SK-MEL-5 (cell line): Measurements from ENCODE around the gene CEP295NL. TPM values are rescaled to one million over a fixed set of nuclear protein-coding genes. Genes with fewer than 3 reads are reported as not detected.

Experiments
- DNase-seq: peaks from one replicate; pipeline ENCODE4 v3.0.0-alpha.2; 2016; ENCODE audit warnings: low read depth, low spot score
- in situ Hi-C: cut with HindIII; loops from 2 replicates; pipeline ENCODE4 v1.10.0; 2016; ENCODE audit warnings: low sequenced_read_pairs, high pct_unique_total_duplicates, low pct_unique_long_range_greater_than_20kb
- total RNA-seq: library from RNA; depleted of rRNA; stranded (reverse); fragments of >200 nt; shearing (Covaris generic); gene quantifications from 2 replicates; pipeline ENCODE4 v1.2.3, GENCODE V29; 2014

The CEP295NL gene
- total RNA-seq, 1 experiment from 2014 or later, result 0.74 TPM

DNA sequence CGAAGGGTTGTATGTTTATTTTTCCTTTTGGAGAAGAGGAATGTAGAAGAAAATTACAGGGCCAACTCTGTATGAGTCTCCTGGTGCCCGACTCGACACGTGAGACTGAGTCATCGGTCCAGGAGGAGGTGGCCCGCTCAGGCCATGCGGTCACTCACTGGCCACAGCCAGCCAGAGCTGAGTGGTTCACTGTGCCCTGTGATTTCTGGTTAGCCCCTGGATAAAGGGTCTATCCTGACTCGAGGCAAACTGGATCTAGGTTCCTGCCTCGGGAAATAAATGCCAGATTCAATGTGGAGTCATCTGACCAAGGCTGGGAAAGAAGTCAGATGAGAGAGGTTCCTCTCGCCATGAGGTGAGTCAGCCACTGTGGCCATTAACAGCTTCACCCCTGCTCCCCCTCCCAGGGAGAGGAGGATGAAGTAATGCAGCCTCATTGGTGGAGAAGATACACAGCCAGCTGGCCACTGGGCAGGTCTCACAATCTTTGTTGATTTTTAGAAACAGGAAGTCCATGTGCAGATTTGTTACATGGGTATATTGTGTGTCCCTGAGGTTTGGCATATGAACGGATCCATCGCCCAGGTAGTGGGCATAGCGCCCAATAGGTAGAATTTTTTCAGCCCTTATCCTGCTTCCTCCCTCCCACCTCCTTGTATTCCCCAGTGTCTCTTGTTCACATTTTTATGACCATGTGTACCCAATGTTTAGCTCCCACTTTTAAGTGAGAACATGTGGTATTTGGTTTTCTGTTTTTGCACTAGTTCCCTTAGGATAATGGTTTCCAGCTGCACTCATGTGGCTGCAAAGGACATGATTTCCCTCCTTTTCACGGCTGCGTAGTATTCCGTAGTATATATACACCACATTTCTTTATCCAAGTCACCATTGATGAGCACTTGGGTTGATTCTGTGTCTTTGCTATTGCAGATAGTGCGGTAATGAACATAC, 40.7 kb downstream of the CEP295NL start:
- in situ Hi-C loops, result no loop called here

GRCh38 chr17:78861229-78861628, 41.8 kb downstream of the CEP295NL start:
- in situ Hi-C loops, result no loop called here
- no peak for DNase-seq

More for the DNA sequence above, 40.7 kb downstream of the CEP295NL start:
- DNase-seq, result peak; percentile 98

DNA sequence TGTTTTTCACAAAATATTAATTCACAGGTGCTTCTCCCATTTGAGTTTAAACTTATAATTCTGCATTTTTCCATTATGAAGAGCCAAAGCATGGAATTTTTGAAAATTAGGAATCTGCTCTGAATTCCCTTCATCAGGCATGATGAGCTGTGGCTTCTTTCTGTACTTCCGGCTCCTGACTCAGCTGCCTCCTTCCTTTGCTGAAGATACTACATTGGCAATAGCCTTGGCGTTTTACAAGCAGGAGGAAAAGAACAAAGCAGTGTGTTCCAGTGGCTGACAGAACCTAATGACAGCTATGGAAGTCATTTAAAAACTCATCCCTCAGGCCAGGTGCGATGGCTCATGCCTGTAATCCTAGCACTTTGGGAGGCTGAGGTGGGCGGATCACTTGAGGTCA, 44.0 kb downstream of the CEP295NL start:
- no peak for DNase-seq
- in situ Hi-C loops, result no loop called here

DNA sequence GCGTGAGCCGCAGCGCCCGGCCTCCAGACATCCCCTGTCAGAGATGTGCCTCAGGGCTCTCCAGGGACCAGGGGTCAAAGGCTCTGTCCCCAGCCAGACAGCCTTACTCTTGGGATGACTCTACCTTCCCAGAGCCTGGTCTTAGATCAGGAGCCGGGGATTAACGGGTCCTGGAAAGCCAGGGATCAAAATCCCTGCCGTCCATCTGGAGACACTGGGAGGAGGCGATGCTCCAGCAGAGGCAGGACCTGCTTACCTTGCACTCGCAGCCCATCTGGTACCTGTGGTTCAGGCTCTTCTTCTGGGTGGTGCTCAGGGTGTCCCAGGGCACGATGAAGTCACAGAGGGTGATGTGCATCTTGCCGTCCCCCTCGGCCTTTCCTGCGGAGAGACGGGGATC, 45.7 kb downstream of the CEP295NL start:
- in situ Hi-C loops, result no loop called here
- no peak for DNase-seq

GRCh38 chr17:78855561-78856165, 47.3 kb downstream of the CEP295NL start:
- DNase-seq, result no peak
- in situ Hi-C loops, result no loop called here

DNA sequence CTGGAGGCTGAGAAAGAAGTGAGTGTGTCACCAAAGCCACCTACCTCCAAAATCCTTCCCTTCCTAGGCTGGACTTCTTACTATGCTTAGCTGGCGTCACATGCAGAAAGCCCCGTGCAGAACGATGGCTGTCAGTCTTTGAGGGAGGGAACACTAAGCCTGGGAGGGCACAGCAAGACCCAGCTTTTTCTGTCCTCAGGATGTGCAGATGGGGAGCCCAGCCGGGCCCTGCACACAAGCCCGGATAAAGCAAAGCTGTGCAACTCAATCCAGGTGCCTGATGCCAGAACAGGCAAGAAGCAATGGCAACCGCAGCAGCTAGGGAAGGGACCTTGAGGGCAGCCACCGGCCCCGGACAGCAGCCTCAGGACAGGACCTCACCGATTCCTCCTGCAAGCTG, 48.5 kb downstream of the CEP295NL start:
- in situ Hi-C loops, result no loop called here
- DNase-seq, result no peak

DNA sequence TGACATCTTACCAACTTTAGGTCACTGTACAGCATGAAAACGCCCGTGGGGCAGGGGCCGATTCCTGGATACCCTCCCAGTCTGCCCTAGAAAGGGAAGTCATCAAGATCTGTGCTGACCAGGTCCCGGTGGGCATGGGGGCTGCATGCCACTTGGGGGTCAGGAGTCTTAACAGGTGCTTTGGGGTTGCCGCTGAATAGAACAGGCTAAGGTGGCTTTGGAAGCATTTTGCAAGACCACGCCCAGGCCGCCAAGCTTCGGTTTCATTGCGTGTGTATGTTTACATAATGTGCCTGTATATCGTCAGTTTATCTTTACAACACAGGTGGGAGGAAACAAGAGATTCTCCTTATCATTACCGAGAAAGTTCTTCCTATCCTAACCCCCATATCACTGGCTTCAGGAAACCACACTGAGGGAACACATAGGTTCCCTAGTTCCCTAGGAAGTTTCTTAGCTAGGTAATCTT, 49.0 kb downstream of the CEP295NL start:
- DNase-seq, result no peak
- in situ Hi-C loops, result no loop called here

- in situ Hi-C loops, result no loop called here
- peak; percentile 100 for DNase-seq
Measured at GRCh38 chr17:78852709-78853121, 50.3 kb downstream of the CEP295NL start.

- in situ Hi-C loops, result loop anchor here (25.0 kb wide), 2 partner anchors 113 to 362 kb away; no protein-coding TSS in a partner anchor
Measured at GRCh38 chr17:78849026-78849425, 54.0 kb downstream of the CEP295NL start.

GRCh38 chr17:78847052-78847451, 55.9 kb downstream of the CEP295NL start:
- DNase-seq, result no peak
- in situ Hi-C loops, result loop anchor here (25.0 kb wide), 2 partner anchors 115 to 360 kb away; no protein-coding TSS in a partner anchor

More at GRCh38 chr17:78849026-78849425, 54.0 kb downstream of the CEP295NL start:
- no peak for DNase-seq

- no peak for DNase-seq
- in situ Hi-C loops, result loop anchor here (25.0 kb wide), 2 partner anchors 118 to 357 kb away; no protein-coding TSS in a partner anchor
Measured at GRCh38 chr17:78844301-78845005, 58.5 kb downstream of the CEP295NL start.

- peak; percentile 93 for DNase-seq
- in situ Hi-C loops, result loop anchor here (25.0 kb wide), 2 partner anchors 119 to 356 kb away; no protein-coding TSS in a partner anchor
Measured at GRCh38 chr17:78842881-78843565, 60.0 kb downstream of the CEP295NL start.

- peak; percentile 100 for DNase-seq
- in situ Hi-C loops, result loop anchor here (25.0 kb wide), 2 partner anchors 121 to 354 kb away; no protein-coding TSS in a partner anchor
Measured at GRCh38 chr17:78840780-78841611, 62.0 kb downstream of the CEP295NL start, which contains the start of gene USP36. Gene USP36, minus strand, starts transcription at chr17:78840814. Its CDS starts 4,451 bp downstream, at chr17:78836363.
